HCT116 (cell line): ENCODE data around the gene ARID3A. TPM values are rescaled to one million over a fixed set of nuclear protein-coding genes. Genes with fewer than 3 reads are reported as not detected.

Experiments used
- ATAC-seq: fragments of 200-7000 bp; cut with Tn5 transposase; 2 replicates; pipeline ENCODE4 v1.9.1; 2020; ENCODE audit warnings: mild to moderate bottlenecking, moderate library complexity
- BruUV-seq: library from RNA; stranded (reverse); fragments of 400-500 nt; replicated peaks from 2 replicates; lab custom pipeline; 2021; lab: Mats Ljungman, UMichigan
- CTCF ChIA-PET: fragments of 300-600 bp; sonication (Branson Sonifier 250); formaldehyde crosslinking; loops from one replicate; lab custom pipeline; 2021; ENCODE audit warnings: antibody characterized with exemption; lab: Charles Lee
- POLR2A ChIA-PET: fragments of 300-600, 350-600 bp; sonication (Branson Sonifier 250); formaldehyde crosslinking; loops from one replicate; lab custom pipeline; 2021; ENCODE audit warnings: antibody characterized with exemption; lab: Charles Lee
- RAD21 ChIA-PET, 2 experiments: fragments of 300-600 bp; sonication (Branson Sonifier 250); formaldehyde crosslinking; loops; one replicate each; lab custom pipeline; 2023; ENCODE audit warnings: low total read pairs in 2 of 2; ENCODE audit not compliant: uncharacterized antibody in 2 of 2, unreplicated experiment in 2 of 2, low non-redundant PET in 1 of 2; lab: Charles Lee
- DNase-seq: peaks from one replicate; pipeline ENCODE4 v3.0.0-alpha.2; 2010; ENCODE audit warnings: low read depth, low spot score
- H2AFZ ChIP-seq: fragments of 200-600 bp; shearing (Covaris generic), sonication (generic); 2 replicates; pipeline ENCODE4 v1.6.1; 2017; ENCODE audit warnings: low read depth, mixed run types, mixed read lengths, antibody characterized with exemption, low read length; ENCODE audit not compliant: poor library complexity, severe bottlenecking
- H3K27ac ChIP-seq: 2 replicates; pipeline ENCODE4 v1.5.1; 2012; ENCODE audit warnings: low read depth, low read length
- H3K27me3 ChIP-seq: fragments of 200-600 bp; sonication (generic); 2 replicates; pipeline ENCODE4 v1.6.1; 2016; ENCODE audit warnings: mixed run types, low read length, mixed read lengths; ENCODE audit not compliant: insufficient read depth
- H3K36me3 ChIP-seq, 2 experiments: fragments of 200-500 bp in 1 of 2; fragments of 200-600 bp in 1 of 2; sonication (Bioruptor generic) in 1 of 2; sonication (generic) in 1 of 2; 2 replicates each; pipeline versions ENCODE4 v1.5.1 to v1.6.1; 2014 to 2016; ENCODE audit warnings: low read length in 2 of 2, inconsistent platforms in 1 of 2, mixed read lengths in 1 of 2, mixed run types in 1 of 2; ENCODE audit not compliant: insufficient read depth in 2 of 2, control insufficient read depth in 1 of 2
- H3K4me1 ChIP-seq, 2 experiments: fragments of 200-600 bp in 1 of 2; sonication (generic) in 1 of 2; 2 replicates each; pipeline versions ENCODE4 v1.5.1 to v1.6.1; 2012 to 2017; ENCODE audit warnings: low read length in 2 of 2, inconsistent platforms in 1 of 2, mild to moderate bottlenecking in 1 of 2, mixed read lengths in 1 of 2, mixed run types in 1 of 2, moderate library complexity in 1 of 2; ENCODE audit not compliant: insufficient read depth in 2 of 2, control insufficient read depth in 1 of 2
- H3K4me2 ChIP-seq: fragments of 200-600 bp; sonication (generic); 2 replicates; pipeline ENCODE4 v1.6.1; 2017; ENCODE audit warnings: mixed run types, low read length, mixed read lengths
- H3K4me3 ChIP-seq, 2 experiments: fragments of 200-600 bp in 1 of 2; sonication (generic) in 1 of 2; replicated peaks in 1 of 2; 2 replicates each; pipeline ENCODE4 v1.5.1; 2011 to 2016; ENCODE audit warnings: low read length in 2 of 2, control low read depth in 1 of 2, low read depth in 1 of 2, mild to moderate bottlenecking in 1 of 2, mixed read lengths in 1 of 2, mixed run types in 1 of 2
- H3K79me2 ChIP-seq: fragments of 200-600 bp; sonication (generic); 2 replicates; pipeline ENCODE4 v1.6.1; 2017; ENCODE audit warnings: mild to moderate bottlenecking, mixed run types, low read length, moderate library complexity, mixed read lengths; ENCODE audit not compliant: insufficient read depth
- H3K9ac ChIP-seq: fragments of 200-600 bp; sonication (generic); 2 replicates; pipeline ENCODE4 v1.6.1; 2016; ENCODE audit warnings: low read length, mixed read lengths
- H3K9me2 ChIP-seq: fragments of 200-600 bp; sonication (generic), shearing (Covaris generic); 2 replicates; pipeline ENCODE4 v1.6.1; 2017; ENCODE audit warnings: mixed run types, mild to moderate bottlenecking, moderate library complexity; ENCODE audit not compliant: insufficient read depth
- H3K9me3 ChIP-seq, 2 experiments: fragments of 200-500 bp in 1 of 2; fragments of 200-600 bp in 1 of 2; sonication (Bioruptor generic) in 1 of 2; sonication (generic) in 1 of 2; 2 replicates each; pipeline ENCODE4 v1.6.1; 2014 to 2017; ENCODE audit warnings: low read length in 2 of 2, mixed read lengths in 2 of 2, inconsistent platforms in 1 of 2, low read depth in 1 of 2, mild to moderate bottlenecking in 1 of 2, mixed run types in 1 of 2, moderate library complexity in 1 of 2; ENCODE audit not compliant: control insufficient read depth in 1 of 2, insufficient read depth in 1 of 2
- H4K20me1 ChIP-seq: fragments of 200-600 bp; sonication (generic), shearing (Covaris generic); 2 replicates; pipeline ENCODE4 v1.6.1; 2017; ENCODE audit warnings: mixed run types, mild to moderate bottlenecking, moderate library complexity; ENCODE audit not compliant: insufficient read depth
- ATF3 ChIP-seq: IDR thresholded peaks from 2 replicates; pipeline ENCODE4 v1.6.1; 2012
- CBX3 ChIP-seq: IDR thresholded peaks from 2 replicates; pipeline ENCODE4 v1.6.1; 2012; ENCODE audit warnings: low read depth
- CEBPB ChIP-seq: IDR thresholded peaks from 2 replicates; pipeline ENCODE4 v1.6.1; 2012; ENCODE audit warnings: low read depth
- CTCF ChIP-seq, 3 experiments: fragments of 200-600 bp in 1 of 3; sonication (generic) in 1 of 3; IDR thresholded peaks in 2 of 3; conservative IDR thresholded peaks in 1 of 3; 2 replicates each; pipeline ENCODE4 v1.5.1; 2012 to 2017; ENCODE audit warnings: low read depth in 2 of 3, low read length in 2 of 3, antibody characterized with exemption in 1 of 3, borderline replicate concordance in 1 of 3, control low read depth in 1 of 3, mild to moderate bottlenecking in 1 of 3, mixed read lengths in 1 of 3, mixed run types in 1 of 3, moderate library complexity in 1 of 3; ENCODE audit not compliant: insufficient read depth in 1 of 3
- ELF1 ChIP-seq: IDR thresholded peaks from 2 replicates; pipeline ENCODE4 v1.6.1; 2012; ENCODE audit warnings: low read depth, borderline replicate concordance
- EZH2 ChIP-seq: fragments of 200-600 bp; sonication (generic); IDR thresholded peaks from 2 replicates; pipeline ENCODE4 v1.6.1; 2017; ENCODE audit warnings: antibody characterized with exemption, mixed run types
- FOSL1 ChIP-seq: IDR thresholded peaks from 2 replicates; pipeline ENCODE4 v1.6.1; 2012; ENCODE audit warnings: low read depth
- POLR2A ChIP-seq: IDR thresholded peaks from 2 replicates; pipeline ENCODE4 v1.7.0; 2011; ENCODE audit warnings: borderline replicate concordance; ENCODE audit not compliant: insufficient read depth, insufficient read length; ENCODE audit errors: extremely low read depth
- POLR2AphosphoS5 ChIP-seq: IDR thresholded peaks from 2 replicates; pipeline ENCODE4 v1.6.1; 2011; ENCODE audit warnings: mild to moderate bottlenecking, low read depth, low read length, moderate library complexity
- REST ChIP-seq: IDR thresholded peaks from 2 replicates; pipeline ENCODE4 v1.6.1; 2012; ENCODE audit warnings: low read depth
- SIN3A ChIP-seq: IDR thresholded peaks from 2 replicates; pipeline ENCODE4 v1.6.1; 2012; ENCODE audit warnings: low read depth
- SRF ChIP-seq: IDR thresholded peaks from 2 replicates; pipeline ENCODE4 v1.6.1; 2012; ENCODE audit warnings: low read depth
- ZNF274 ChIP-seq: fragments of 200-500 bp; sonication (Bioruptor generic); IDR thresholded peaks from 2 replicates; pipeline ENCODE4 v1.6.1; 2014; ENCODE audit warnings: mild to moderate bottlenecking, low read depth, low read length, inconsistent platforms
- intact Hi-C: fragments of 100-400 bp; cut with micrococcal nuclease; formaldehyde crosslinking; loops from 2 replicates; pipeline ENCODE4 v1.10.0; 2022
- total RNA-seq: library from RNA; stranded (reverse); gene quantifications from one replicate; pipeline ENCODE4 v1.2.1, GENCODE V29; 2021; ENCODE audit not compliant: unreplicated experiment
- TF ChIP-seq, protein P1 (sequence below): IDR thresholded peaks from 2 replicates; pipeline ENCODE4 v1.6.1; 2011; ENCODE audit warnings: mild to moderate bottlenecking, low read length, moderate library complexity; ENCODE audit not compliant: insufficient replicate concordance; ENCODE audit errors: extremely low read depth

Gene ARID3A
- total RNA-seq, 1 experiment from 2014 or later = 21.8 TPM

- TF ChIP-seq POLR2AphosphoS5 = no peak
These were observed 37.7 kb downstream of the ARID3A start (continued) for GRCh38 chr19:963486-963951.

GRCh38 chr19:964116-964520 is 38.3 kb downstream of the ARID3A start:
- H3K79me2 ChIP-seq = no peaks in the 10 kb centered on the region
- DNase-seq (no peak), ATAC-seq (no peak)
- ChIA-PET POLR2A (no interaction called here), CTCF (no interaction called here), RAD21 (no interaction called here)
- intact Hi-C loops = no loop called here
- H3K9me2 ChIP-seq = no peaks in the 10 kb centered on the region
- H2AFZ ChIP-seq = no peak overlapping the region
- peaks cover 4 to 32% of the 10 kb centered on the region in 2 experiments for H3K36me3 ChIP-seq
- no peaks in the 10 kb centered on the region for H4K20me1 ChIP-seq
- H3K4me1 ChIP-seq = peaks cover 14 to 34% of the 10 kb centered on the region in 2 experiments
- no peak overlapping the region for H3K4me2 ChIP-seq
- TF ChIP-seq REST (no peak), CEBPB (no peak), FOSL1 (no peak), ELF1 (no peak), SRF (no peak), ZNF274 (no peak), SIN3A (no peak), POLR2A (no peak), ATF3 (no peak), EZH2 (no peak), CBX3 (no peak), CTCF (IDR thresholded peaks at IDR 0.05 in 2 of 3, conservative IDR thresholded peaks at IDR 0.05 in 1 of 3; ENCODE audit: borderline replicate concordance in 1 of 3, insufficient read depth in 1 of 3, low read depth in 2 of 3, low read length in 2 of 3) (no peak)
- TF ChIP-seq, protein P1, sequence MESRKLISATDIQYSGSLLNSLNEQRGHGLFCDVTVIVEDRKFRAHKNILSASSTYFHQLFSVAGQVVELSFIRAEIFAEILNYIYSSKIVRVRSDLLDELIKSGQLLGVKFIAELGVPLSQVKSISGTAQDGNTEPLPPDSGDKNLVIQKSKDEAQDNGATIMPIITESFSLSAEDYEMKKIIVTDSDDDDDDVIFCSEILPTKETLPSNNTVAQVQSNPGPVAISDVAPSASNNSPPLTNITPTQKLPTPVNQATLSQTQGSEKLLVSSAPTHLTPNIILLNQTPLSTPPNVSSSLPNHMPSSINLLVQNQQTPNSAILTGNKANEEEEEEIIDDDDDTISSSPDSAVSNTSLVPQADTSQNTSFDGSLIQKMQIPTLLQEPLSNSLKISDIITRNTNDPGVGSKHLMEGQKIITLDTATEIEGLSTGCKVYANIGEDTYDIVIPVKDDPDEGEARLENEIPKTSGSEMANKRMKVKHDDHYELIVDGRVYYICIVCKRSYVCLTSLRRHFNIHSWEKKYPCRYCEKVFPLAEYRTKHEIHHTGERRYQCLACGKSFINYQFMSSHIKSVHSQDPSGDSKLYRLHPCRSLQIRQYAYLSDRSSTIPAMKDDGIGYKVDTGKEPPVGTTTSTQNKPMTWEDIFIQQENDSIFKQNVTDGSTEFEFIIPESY = no peak
- no peaks in the 10 kb centered on the region for H3K27me3 ChIP-seq
- no peak overlapping the region for H3K27ac ChIP-seq
- H3K4me3 ChIP-seq = no peak overlapping the region
- BruUV-seq = no TSS peak
- H3K9ac ChIP-seq = no peak overlapping the region
- no peaks in the 10 kb centered on the region for H3K9me3 ChIP-seq
